H9 (cell line): ENCODE data around the gene DNAI1. TPM values are rescaled to one million over a fixed set of nuclear protein-coding genes. Genes with fewer than 3 reads are reported as not detected.

Experiments used
- DNase-seq: peaks from one replicate; pipeline ENCODE4 v3.0.0-alpha.2; 2017
- H2AFZ ChIP-seq: one replicate; pipeline ENCODE4 v1.6.1; 2013; ENCODE audit warnings: mild to moderate bottlenecking, low read length, control low read depth, moderate library complexity
- H2AK5ac ChIP-seq: 2 replicates; pipeline ENCODE4 v1.6.1; 2013; ENCODE audit warnings: low read length, control low read depth, mixed read lengths; ENCODE audit not compliant: insufficient read length
- H2BK120ac ChIP-seq: one replicate; pipeline ENCODE4 v1.6.1; 2013; ENCODE audit warnings: low read depth, mild to moderate bottlenecking, low read length, control low read depth, inconsistent platforms; ENCODE audit not compliant: poor library complexity, severe bottlenecking
- H2BK12ac ChIP-seq: 2 replicates; pipeline ENCODE4 v1.6.1; 2013; ENCODE audit warnings: low read length, control low read depth, mixed read lengths, low read depth; ENCODE audit not compliant: insufficient read length
- H2BK15ac ChIP-seq: 2 replicates; pipeline ENCODE4 v1.6.1; 2013; ENCODE audit warnings: low read depth, low read length, control low read depth
- H2BK20ac ChIP-seq: one replicate; pipeline ENCODE4 v1.6.1; 2013; ENCODE audit warnings: low read depth, mild to moderate bottlenecking, low read length, control low read depth, inconsistent platforms; ENCODE audit not compliant: poor library complexity, severe bottlenecking
- H2BK5ac ChIP-seq: 2 replicates; pipeline ENCODE4 v1.6.1; 2013; ENCODE audit warnings: low read length, control low read depth, mixed read lengths; ENCODE audit not compliant: insufficient read length
- H3K14ac ChIP-seq: 2 replicates; pipeline ENCODE4 v1.6.1; 2013; ENCODE audit warnings: low read length, control low read depth; ENCODE audit not compliant: insufficient read depth
- H3K18ac ChIP-seq: 2 replicates; pipeline ENCODE4 v1.6.1; 2013; ENCODE audit warnings: low read depth, mild to moderate bottlenecking, mixed read lengths, low read length, control low read depth; ENCODE audit not compliant: insufficient read length
- H3K23ac ChIP-seq: 2 replicates; pipeline ENCODE4 v1.6.1; 2013; ENCODE audit warnings: low read length, control low read depth, mixed read lengths, low read depth; ENCODE audit not compliant: insufficient read length
- H3K23me2 ChIP-seq: 2 replicates; pipeline ENCODE4 v1.6.1; 2013; ENCODE audit warnings: low read depth, mild to moderate bottlenecking, mixed read lengths, low read length, control low read depth; ENCODE audit not compliant: insufficient read length, poor library complexity, severe bottlenecking
- H3K27ac ChIP-seq: 2 replicates; pipeline ENCODE4 v1.5.1; 2013; ENCODE audit warnings: low read length, control low read depth, mixed read lengths, low read depth; ENCODE audit not compliant: insufficient read length
- H3K27me3 ChIP-seq: 2 replicates; pipeline ENCODE4 v1.6.1; 2013; ENCODE audit warnings: low read length, control low read depth, inconsistent platforms; ENCODE audit not compliant: insufficient read depth
- H3K4ac ChIP-seq: 2 replicates; pipeline ENCODE4 v1.6.1; 2013; ENCODE audit warnings: low read depth, mild to moderate bottlenecking, control low read depth, inconsistent platforms, low read length, moderate library complexity
- H3K4me1 ChIP-seq: 2 replicates; pipeline ENCODE4 v1.6.1; 2013; ENCODE audit warnings: low read length, control low read depth, inconsistent platforms; ENCODE audit not compliant: insufficient read depth
- H3K4me2 ChIP-seq: 2 replicates; pipeline ENCODE4 v1.6.1; 2013; ENCODE audit warnings: low read length, control low read depth, mixed read lengths; ENCODE audit not compliant: insufficient read length, insufficient read depth
- H3K56ac ChIP-seq: 2 replicates; pipeline ENCODE4 v1.6.1; 2013; ENCODE audit warnings: low read depth, mild to moderate bottlenecking, mixed read lengths, low read length, control low read depth; ENCODE audit not compliant: insufficient read length
- H3K79me1 ChIP-seq: 2 replicates; pipeline ENCODE4 v1.6.1; 2013; ENCODE audit warnings: low read depth, mild to moderate bottlenecking, moderate library complexity, low read length, control low read depth, inconsistent platforms; ENCODE audit not compliant: insufficient read depth, poor library complexity, severe bottlenecking
- H3K79me2 ChIP-seq: 2 replicates; pipeline ENCODE4 v1.6.1; 2013; ENCODE audit warnings: low read length, control low read depth, inconsistent platforms; ENCODE audit not compliant: insufficient read depth
- H3K9ac ChIP-seq: 2 replicates; pipeline ENCODE4 v1.6.1; 2013; ENCODE audit warnings: low read length, control low read depth, mixed read lengths; ENCODE audit not compliant: insufficient read length; ENCODE audit errors: extremely low read depth
- H3K9me3 ChIP-seq: one replicate; pipeline ENCODE4 v1.6.1; 2013; ENCODE audit warnings: low read depth, low read length, inconsistent platforms; ENCODE audit not compliant: control insufficient read depth
- H3T11ph ChIP-seq: one replicate; pipeline ENCODE4 v1.6.1; 2013; ENCODE audit warnings: mild to moderate bottlenecking, low read length, control low read depth, inconsistent platforms
- H4K20me1 ChIP-seq: one replicate; pipeline ENCODE4 v1.6.1; 2013; ENCODE audit not compliant: control insufficient read depth, insufficient read length, insufficient read depth
- H4K5ac ChIP-seq: 2 replicates; pipeline ENCODE4 v1.6.1; 2013; ENCODE audit warnings: low read depth, mild to moderate bottlenecking, mixed read lengths, low read length, control low read depth; ENCODE audit not compliant: insufficient read length
- H4K8ac ChIP-seq: replicated peaks from 2 replicates; pipeline ENCODE4 v1.6.1; 2013; ENCODE audit warnings: low read length, control low read depth, mixed read lengths, low read depth; ENCODE audit not compliant: insufficient read length
- H4K91ac ChIP-seq: 2 replicates; pipeline ENCODE4 v1.6.1; 2013; ENCODE audit warnings: low read depth, mild to moderate bottlenecking, moderate library complexity, mixed read lengths, low read length, control low read depth; ENCODE audit not compliant: insufficient read length
- H3K27ac Mint-ChIP-seq, 3 experiments: 2 replicates in 2 of 3; 3 replicates in 1 of 3; pipeline ENCODE4 v1.8.0; 2020 to 2021; ENCODE audit warnings: mixed read lengths in 3 of 3, mild to moderate bottlenecking in 1 of 3, moderate library complexity in 1 of 3
- H3K27me3 Mint-ChIP-seq: 2 replicates; pipeline ENCODE4 v1.8.0; 2021; ENCODE audit warnings: low read depth, mild to moderate bottlenecking, moderate library complexity, mixed read lengths
- H3K36me3 Mint-ChIP-seq, 3 experiments: 2 replicates in 2 of 3; 3 replicates in 1 of 3; pipeline ENCODE4 v1.8.0; 2020 to 2021; ENCODE audit warnings: low read depth in 3 of 3, mixed read lengths in 3 of 3; ENCODE audit not compliant: insufficient read depth in 1 of 3
- H3K4me1 Mint-ChIP-seq, 2 experiments: 2 replicates each; pipeline ENCODE4 v1.8.0; 2020; ENCODE audit warnings: mixed read lengths in 2 of 2
- H3K4me3 Mint-ChIP-seq, 2 experiments: 2 replicates in 1 of 2; 3 replicates in 1 of 2; pipeline ENCODE4 v1.8.0; 2020 to 2021; ENCODE audit warnings: mild to moderate bottlenecking in 2 of 2, mixed read lengths in 2 of 2, moderate library complexity in 1 of 2
- H3K9me3 Mint-ChIP-seq, 2 experiments: 2 replicates in 1 of 2; 3 replicates in 1 of 2; pipeline ENCODE4 v1.8.0; 2020; ENCODE audit warnings: mild to moderate bottlenecking in 2 of 2, mixed read lengths in 2 of 2, moderate library complexity in 1 of 2
- CTCF ChIP-seq: fragments of 200-600 bp; sonication (generic); conservative IDR thresholded peaks from 3 replicates; pipeline ENCODE4 v1.8.0; 2021; ENCODE audit warnings: antibody characterized with exemption, mild to moderate bottlenecking
- WGBS: extraction: QIAGEN DNeasy Blood & Tissue Kit; methylation state at CpG from one replicate; pipeline ENCODE4 v1.1.7; 2013; ENCODE audit warnings: missing lambda C conversion rate, low lambda C conversion rate, mixed read lengths; ENCODE audit not compliant: insufficient read length; ENCODE audit errors: extremely low coverage; 5-methylcytosine and 5-hydroxymethylcytosine counted together
- total RNA-seq: library from RNA; stranded (reverse); gene quantifications from 2 replicates; pipeline ENCODE4 v1.2.1, GENCODE V29; 2021

Gene DNAI1
- total RNA-seq, 1 experiment from 2014 or later: 0.22 TPM

GRCh38 chr9:34514816-34515215 lies 56.2 kb downstream of the DNAI1 start:
- H3K4me1 ChIP-seq: peaks cover 19% of the 10 kb centered on the region; the same call in 1 of the 2 replicates
- Mint-ChIP-seq H3K27me3 (peaks cover 8% of the 10 kb centered on the region), H3K27ac (no peak overlapping the region), H3K4me3 (no peak overlapping the region), H3K9me3 (no peaks in the 10 kb centered on the region), H3K36me3 (no peaks in the 10 kb centered on the region), H3K4me1 (peaks cover 36 to 41% of the 10 kb centered on the region in 2 experiments)
- H3K79me1 ChIP-seq: no peaks in the 10 kb centered on the region
- H2BK120ac ChIP-seq: no peak overlapping the region
- no peak overlapping the region for H4K91ac ChIP-seq
- H2BK5ac ChIP-seq: no peak overlapping the region
- no peak overlapping the region for H3K56ac ChIP-seq
- H3K18ac ChIP-seq: no peak overlapping the region
- H3K14ac ChIP-seq: no peak overlapping the region
- no peak overlapping the region for H3T11ph ChIP-seq
- no CpG with 5 or more reads among the region's 3 CpGs for WGBS
- H4K20me1 ChIP-seq: no peaks in the 10 kb centered on the region
- H3K9me3 ChIP-seq: no peaks in the 10 kb centered on the region
- TF ChIP-seq CTCF: no peak
- H2AK5ac ChIP-seq: no peak overlapping the region
- H2BK20ac ChIP-seq: no peak overlapping the region
- no peak overlapping the region for H2BK15ac ChIP-seq
- H3K27me3 ChIP-seq: no peaks in the 10 kb centered on the region
- H4K5ac ChIP-seq: no peak overlapping the region
- H2BK12ac ChIP-seq: no peak overlapping the region
- H3K23me2 ChIP-seq: no peaks in the 10 kb centered on the region
- H3K9ac ChIP-seq: no peak overlapping the region
- H3K23ac ChIP-seq: no peak overlapping the region
- no peak overlapping the region for H3K27ac ChIP-seq
- H2AFZ ChIP-seq: no peak overlapping the region
- no peak overlapping the region for H3K4ac ChIP-seq
- H3K4me2 ChIP-seq: no peak overlapping the region
- no peak for DNase-seq
- no peaks in the 10 kb centered on the region for H3K79me2 ChIP-seq
- no peak overlapping the region for H4K8ac ChIP-seq
